H1 (cell line): ENCODE measurements around the gene ADGRL2. TPM values are rescaled to one million over a fixed set of nuclear protein-coding genes. Genes with fewer than 3 reads are reported as not detected.
A peak's percentile ranks its signal among the peaks of the same experiment; 100 is the strongest.

Experiments used
- CTCF ChIA-PET: fragments of 300-600 bp; sonication (Branson Sonifier 250); formaldehyde crosslinking; loops from one replicate; lab custom pipeline; 2021; ENCODE audit not compliant: partially characterized antibody; lab: Charles Lee
- POLR2A ChIA-PET: fragments of 300-600 bp; sonication (Branson Sonifier 250); formaldehyde crosslinking; loops from one replicate; lab custom pipeline; 2021; ENCODE audit warnings: inconsistent platforms; ENCODE audit not compliant: partially characterized antibody; lab: Charles Lee
- DNase-seq, 2 experiments: peaks; one replicate each; pipeline versions ENCODE4 v3.0.0 to v3.0.0-alpha.2; 2010 to 2022; ENCODE audit warnings: low spot score in 2 of 2, low read depth in 1 of 2, mixed read lengths in 1 of 2
- FAIRE-seq: peaks from 2 replicates; lab custom pipeline; 2011; peaks lifted over from hg19 to GRCh38; lab: Jason Lieb, UNC
- H2AFZ ChIP-seq: 2 replicates; pipeline ENCODE4 v1.8.1; 2012; ENCODE audit warnings: low read length, inconsistent platforms
- H2AK5ac ChIP-seq: 2 replicates; pipeline ENCODE4 v1.6.1; 2013; ENCODE audit warnings: low read depth, low read length
- H2BK120ac ChIP-seq: replicated peaks from 2 replicates; pipeline ENCODE3; 2013; ENCODE audit warnings: low read depth, low read length, inconsistent platforms
- H2BK12ac ChIP-seq: 2 replicates; pipeline ENCODE4 v1.6.1; 2013; ENCODE audit warnings: low read depth, low read length
- H2BK15ac ChIP-seq: 2 replicates; pipeline ENCODE4 v1.6.1; 2013; ENCODE audit warnings: low read length
- H2BK20ac ChIP-seq: 2 replicates; pipeline ENCODE4 v1.6.1; 2013; ENCODE audit warnings: low read length
- H2BK5ac ChIP-seq: 2 replicates; pipeline ENCODE4 v1.6.1; 2013; ENCODE audit warnings: low read depth, low read length
- H3K14ac ChIP-seq: 2 replicates; pipeline ENCODE4 v1.6.1; 2013; ENCODE audit warnings: inconsistent platforms; ENCODE audit not compliant: insufficient read length
- H3K18ac ChIP-seq: 2 replicates; pipeline ENCODE4 v1.6.1; 2013; ENCODE audit warnings: low read length; ENCODE audit errors: extremely low read depth
- H3K23ac ChIP-seq: 2 replicates; pipeline ENCODE4 v1.6.1; 2013; ENCODE audit warnings: inconsistent platforms; ENCODE audit not compliant: insufficient read length
- H3K23me2 ChIP-seq: 2 replicates; pipeline ENCODE4 v1.6.1; 2013; ENCODE audit warnings: low read depth, low read length
- H3K27ac ChIP-seq: 2 replicates; pipeline ENCODE4 v1.6.1; 2011; ENCODE audit warnings: low read depth, low read length, inconsistent platforms
- H3K27me3 ChIP-seq, 4 experiments: replicated peaks in 1 of 4; 1 replicate in 1 of 4; 2 replicates in 3 of 4; pipeline versions ENCODE4 v1.6.1 to v1.8.1; 2011 to 2013; ENCODE audit warnings: low read length in 3 of 4, mild to moderate bottlenecking in 3 of 4, inconsistent platforms in 2 of 4, mixed read lengths in 2 of 4, moderate library complexity in 1 of 4; ENCODE audit not compliant: control insufficient read depth in 3 of 4, insufficient read depth in 3 of 4; ENCODE audit errors: extremely low read depth in 1 of 4
- H3K36me3 ChIP-seq, 4 experiments: 2 replicates each; pipeline versions ENCODE4 v1.6.1 to v1.8.1; 2011 to 2013; ENCODE audit warnings: mild to moderate bottlenecking in 4 of 4, low read length in 3 of 4, moderate library complexity in 2 of 4, control low read depth in 1 of 4, inconsistent platforms in 1 of 4; ENCODE audit not compliant: insufficient read depth in 4 of 4, control insufficient read depth in 2 of 4
- H3K4ac ChIP-seq: replicated peaks from 2 replicates; pipeline ENCODE3; 2013; ENCODE audit warnings: low read length, low read depth, mixed read lengths, inconsistent platforms; ENCODE audit not compliant: insufficient read length
- H3K4me1 ChIP-seq, 4 experiments: replicated peaks in 1 of 4; 1 replicate in 1 of 4; 2 replicates in 3 of 4; pipeline versions ENCODE4 v1.6.1 to v1.8.1; 2011 to 2013; ENCODE audit warnings: low read length in 3 of 4, inconsistent platforms in 2 of 4, mixed read lengths in 1 of 4; ENCODE audit not compliant: insufficient read depth in 4 of 4, control insufficient read depth in 3 of 4
- H3K4me2 ChIP-seq, 2 experiments: 2 replicates each; pipeline versions ENCODE4 v1.6.1 to v1.8.1; 2011 to 2013; ENCODE audit warnings: low read depth in 2 of 2, low read length in 2 of 2, control low read depth in 1 of 2, inconsistent platforms in 1 of 2, mild to moderate bottlenecking in 1 of 2; ENCODE audit not compliant: insufficient read depth in 1 of 2
- H3K4me3 ChIP-seq, 4 experiments: fragments of 200-600, 300-600 bp in 1 of 4; sonication (generic), shearing (Covaris generic), sonication (Bioruptor Twin) in 1 of 4; 2 replicates each; pipeline versions ENCODE4 v1.5.1 to v1.8.1; 2011 to 2016; ENCODE audit warnings: low read length in 4 of 4, low read depth in 3 of 4, control low read depth in 2 of 4, inconsistent platforms in 2 of 4, mild to moderate bottlenecking in 2 of 4, mixed read lengths in 1 of 4, moderate library complexity in 1 of 4; ENCODE audit not compliant: insufficient read depth in 2 of 4; ENCODE audit errors: extremely low read depth in 1 of 4
- H3K56ac ChIP-seq: replicated peaks from 2 replicates; pipeline ENCODE3; 2013; ENCODE audit warnings: low read depth, mild to moderate bottlenecking, mixed read lengths, low read length, inconsistent platforms; ENCODE audit not compliant: insufficient read length
- H3K79me1 ChIP-seq: 2 replicates; pipeline ENCODE4 v1.6.1; 2013; ENCODE audit warnings: low read depth, low read length, control low read depth
- H3K79me2 ChIP-seq, 2 experiments: 2 replicates each; pipeline versions ENCODE4 v1.6.1 to v1.8.1; 2012 to 2013; ENCODE audit warnings: low read length in 2 of 2, mild to moderate bottlenecking in 2 of 2, inconsistent platforms in 1 of 2; ENCODE audit not compliant: insufficient read depth in 2 of 2, control insufficient read depth in 1 of 2
- H3K9ac ChIP-seq, 4 experiments: replicated peaks in 1 of 4; 1 replicate in 1 of 4; 2 replicates in 3 of 4; pipeline versions ENCODE4 v1.6.1 to v1.8.1; 2011 to 2013; ENCODE audit warnings: low read depth in 3 of 4, low read length in 3 of 4, control low read depth in 2 of 4, mild to moderate bottlenecking in 2 of 4, moderate library complexity in 2 of 4, inconsistent platforms in 1 of 4; ENCODE audit errors: extremely low read depth in 1 of 4
- H3K9me3 ChIP-seq, 2 experiments: 2 replicates each; pipeline versions ENCODE4 v1.6.1 to v1.8.1; 2012 to 2013; ENCODE audit warnings: mild to moderate bottlenecking in 2 of 2, moderate library complexity in 2 of 2, control low read depth in 1 of 2, inconsistent platforms in 1 of 2, low read depth in 1 of 2, low read length in 1 of 2, mixed read lengths in 1 of 2; ENCODE audit not compliant: insufficient read depth in 2 of 2
- H4K20me1 ChIP-seq, 2 experiments: replicated peaks in 1 of 2; 2 replicates each; pipeline versions ENCODE3 to v1.8.1; 2011 to 2013; ENCODE audit warnings: inconsistent platforms in 2 of 2, low read length in 2 of 2, mild to moderate bottlenecking in 1 of 2; ENCODE audit not compliant: insufficient read depth in 2 of 2, control insufficient read depth in 1 of 2
- H4K5ac ChIP-seq: 2 replicates; pipeline ENCODE4 v1.6.1; 2013; ENCODE audit warnings: low read length, low read depth, mixed read lengths, inconsistent platforms; ENCODE audit not compliant: insufficient read length
- H4K8ac ChIP-seq: 2 replicates; pipeline ENCODE4 v1.8.0; 2013; ENCODE audit warnings: mild to moderate bottlenecking, moderate library complexity, low read length, inconsistent platforms; ENCODE audit not compliant: insufficient read depth; ENCODE audit errors: extremely low read depth
- H4K91ac ChIP-seq: replicated peaks from 2 replicates; pipeline ENCODE3; 2013; ENCODE audit warnings: low read length, mixed read lengths, inconsistent platforms; ENCODE audit not compliant: insufficient read length
- ASH2L ChIP-seq: fragments of 200-600, 300-600 bp; sonication (generic); IDR thresholded peaks from one replicate; pipeline ENCODE4 v1.7.1; 2017; ENCODE audit warnings: low read length
- CBX5 ChIP-seq: fragments of 300-800, 300-1000 bp; sonication (generic); IDR thresholded peaks from 2 replicates; pipeline ENCODE4 v1.7.1; 2016; ENCODE audit warnings: antibody characterized with exemption, low read length, low read depth
- CBX8 ChIP-seq: fragments of 300-800, 300-1000 bp; sonication (generic); IDR thresholded peaks from 2 replicates; pipeline ENCODE4 v1.7.1; 2016; ENCODE audit warnings: low read depth, low read length, borderline replicate concordance
- CTCF ChIP-seq, 3 experiments: IDR thresholded peaks; 1 replicate in 2 of 3; 2 replicates in 1 of 3; pipeline versions ENCODE4 v1.5.1 to v1.6.1; 2011; ENCODE audit warnings: low read length in 3 of 3, mild to moderate bottlenecking in 3 of 3, inconsistent platforms in 2 of 3, low read depth in 1 of 3, moderate library complexity in 1 of 3; ENCODE audit not compliant: insufficient read depth in 1 of 3; ENCODE audit errors: control extremely low read depth in 1 of 3
- EGR1 ChIP-seq: IDR thresholded peaks from 2 replicates; pipeline ENCODE4 v1.6.1; 2011; ENCODE audit warnings: low read depth, low read length, borderline replicate concordance
- PHF8 ChIP-seq: fragments of 200-600 bp; sonication (generic); conservative IDR thresholded peaks from 2 replicates; pipeline ENCODE4 v1.7.1; 2012; ENCODE audit warnings: low read depth, mild to moderate bottlenecking, inconsistent platforms, low read length, moderate library complexity
- POLR2A ChIP-seq, 2 experiments: IDR thresholded peaks; 1 replicate in 1 of 2; 2 replicates in 1 of 2; pipeline ENCODE4 v1.6.1; 2011; ENCODE audit warnings: low read depth in 2 of 2, low read length in 2 of 2, mild to moderate bottlenecking in 2 of 2; ENCODE audit errors: control extremely low read depth in 1 of 2
- POLR2AphosphoS5 ChIP-seq: IDR thresholded peaks from 2 replicates; pipeline ENCODE4 v1.6.1; 2011; ENCODE audit warnings: low read depth, low read length
- TAF1 ChIP-seq: IDR thresholded peaks from 2 replicates; pipeline ENCODE4 v1.6.1; 2011; ENCODE audit warnings: mild to moderate bottlenecking, low read depth, low read length
- TCF12 ChIP-seq: IDR thresholded peaks from 2 replicates; pipeline ENCODE4 v1.6.1; 2011; ENCODE audit warnings: low read depth, mild to moderate bottlenecking, low read length
- WGBS, 2 experiments: shearing (Covaris generic) in 1 of 2; methylation state at CpG; one replicate each; pipeline versions ENCODE4 v1.1.6 to v1.1.7; 2013 to 2015; ENCODE audit warnings: low lambda C conversion rate in 2 of 2, mixed read lengths in 2 of 2, inconsistent platforms in 1 of 2, low coverage in 1 of 2, missing lambda C conversion rate in 1 of 2; ENCODE audit not compliant: insufficient replicate concordance in 2 of 2, insufficient coverage in 1 of 2, insufficient read length in 1 of 2; ENCODE audit errors: extremely low coverage in 1 of 2, missing lambda C conversion rate in 1 of 2; 5-methylcytosine and 5-hydroxymethylcytosine counted together
- polyA plus RNA-seq, 7 experiments: library from polyadenylated mRNA; depleted of rRNA in 3 of 7; stranded (reverse) in 5 of 7; unstranded in 2 of 7; fragments of >200 nt in 5 of 7; fragments of 200-250 nt in 2 of 7; gene quantifications; 1 replicate in 5 of 7; 2 replicates in 1 of 7; 4 replicates in 1 of 7; pipeline versions ENCODE4 v1.2.1 to v1.2.3, GENCODE V29; 2011 to 2013; ENCODE audit warnings: missing spikeins in 2 of 7, mixed read lengths in 2 of 7
- total RNA-seq: library from RNA; stranded (reverse); fragmentation: NEBNext Ultra II Directional; extraction: Animal tissue kit (Norgen Biotek cat#: 25700); gene quantifications from 2 replicates; pipeline ENCODE4 v1.2.1, GENCODE V29; 2021

ADGRL2 gene
- total and polyA plus RNA-seq, 2 of the 8 experiments (the other 6 are each of a cell fraction or from before 2014, with no cell fraction given) = 113 to 124 TPM

GRCh38 chr1:81802707-81803430, 2.1 kb downstream of the ADGRL2 start:
- Histone ChIP-seq H3K79me1 (no peaks in the 10 kb centered on the region), H3K4me1 (peaks cover 0 to 11% (median 0%) of the 10 kb centered on the region in 4 experiments; a peak in 3 of 7 replicates), H3K23me2 (peaks cover 18% of the 10 kb centered on the region), H3K4ac (peak overlapping the region; percentile 53), H3K27ac (peak overlapping the region; percentile 12; the same call in 1 of the 2 replicates), H3K56ac (peak overlapping the region; percentile 59), H3K23ac (no peak overlapping the region), H4K20me1 (peaks cover 7 to 9% of the 10 kb centered on the region in 2 experiments), H4K5ac (peak overlapping the region; percentile 59), H4K91ac (peak overlapping the region; percentile 73), H2BK15ac (no peak overlapping the region), H3K9me3 (no peaks in the 10 kb centered on the region), H2BK20ac (no peak overlapping the region), H3K9ac (peak overlapping the region; percentile 75 to 94 (median 80)), H2BK5ac (peak overlapping the region; percentile 82), H3K14ac (no peak overlapping the region), H2AFZ (no peak overlapping the region), H3K4me2 (peak overlapping the region; percentile 72 to 89), H3K27me3 (no peaks in the 10 kb centered on the region), H3K79me2 (peaks cover 5 to 69% of the 10 kb centered on the region in 2 experiments), H2BK120ac (no peak overlapping the region), H3K36me3 (no peaks in the 10 kb centered on the region), H4K8ac (peak overlapping the region; percentile 92), H3K18ac (peak overlapping the region; percentile 73; the same call in 1 of the 2 replicates), H3K4me3 (peak overlapping the region; percentile 65 to 99 (median 92)), H2AK5ac (no peak overlapping the region), H2BK12ac (no peak overlapping the region)
- FAIRE-seq (no peak), DNase-seq (peak in 1 of 2 experiments; percentile 70)
- ChIA-PET CTCF (interaction anchor here (1.5 to 4.3 kb wide), 2 partner anchors 83 to 252 kb away, joined by 3 to 18 read pairs; no protein-coding TSS in a partner anchor), POLR2A (interaction anchor here (0.5 to 2.3 kb wide), 9 partner anchors 13 to 565 kb away, joined by 3 to 9 read pairs (median 3); no protein-coding TSS in a partner anchor)
- WGBS, 2 experiments = 2% methylated on average over 44 of the region's 55 CpGs; no CpG with 5 or more reads in 1 of the 2 experiments
- no peak for TF ChIP-seq CBX5
- TF ChIP-seq TCF12 = no peak
- no peak for TF ChIP-seq CBX8
- TF ChIP-seq ASH2L = peak; percentile 86
- 0 out of 2 replicates have a peak, but pooled peaks have one; percentile 5 for TF ChIP-seq EGR1
- TF ChIP-seq POLR2A (IDR thresholded peaks at IDR 0.05; ENCODE audit: control extremely low read depth in 1 of 2, low read depth in 2 of 2, low read length in 2 of 2) = peak in 1 of 2 experiments; percentile 53; a peak in 1 of 3 replicates
- peak; percentile 47; the same call in 1 of the 2 replicates for TF ChIP-seq TAF1
- TF ChIP-seq CTCF (IDR thresholded peaks at IDR 0.05; ENCODE audit: control extremely low read depth in 1 of 3, insufficient read depth in 1 of 3, low read depth in 1 of 3, low read length in 3 of 3) = peak; percentile 16 to 38 (median 27); a peak in 3 of 4 replicates
- TF ChIP-seq POLR2AphosphoS5 = no peak
- TF ChIP-seq PHF8 = no peak
